Mucosa of descending colon (tissue), 3 donors: ENCODE data around the gene GAS7. TPM values are rescaled to one million over a fixed set of nuclear protein-coding genes. Genes with fewer than 3 reads are reported as not detected.

Source experiments
- ATAC-seq: fragments of 200-7000 bp; cut with Tn5 transposase; one replicate; pipeline ENCODE4 v1.9.1; 2020; ENCODE audit warnings: mild to moderate bottlenecking, moderate library complexity
- DNase-seq, 3 donors: peaks; one replicate each; pipeline ENCODE4 v3.0.0-alpha.2; 2020
- H3K36me3 ChIP-seq: fragments of 200-600 bp; one replicate; pipeline ENCODE4 v1.8.0; 2021; ENCODE audit warnings: low read depth, mild to moderate bottlenecking
- H3K4me1 ChIP-seq: fragments of 200-600 bp; one replicate; pipeline ENCODE4 v1.8.0; 2021; ENCODE audit warnings: low read depth, mild to moderate bottlenecking
- H3K4me3 ChIP-seq: fragments of 200-600 bp; one replicate; pipeline ENCODE4 v1.8.0; 2021; ENCODE audit warnings: mild to moderate bottlenecking
- H3K9me3 ChIP-seq: fragments of 200-600 bp; one replicate; pipeline ENCODE4 v1.8.0; 2021; ENCODE audit warnings: mild to moderate bottlenecking
- intact Hi-C, 2 donors: fragments of 100-400 bp; cut with DNase I in 1 of 2; cut with micrococcal nuclease in 1 of 2; formaldehyde crosslinking; loops; one replicate each; pipeline versions ENCODE4 v1.11.0 to v1.11.1; 2022; cut with DNase I, micrococcal nuclease
- total RNA-seq, 3 donors: library from RNA; stranded (reverse); fragmentation: NEBNext Ultra II Directional in 2 of 3; extraction: Animal tissue kit (Norgen Biotek cat#: 25700) in 2 of 3; gene quantifications; one replicate each; pipeline versions ENCODE4 v1.2.1 to v1.2.4, GENCODE V29; 2021 to 2023
- TF ChIP-seq, protein P1 (sequence below): fragments of 200-600 bp; IDR thresholded peaks from one replicate; pipeline ENCODE4 v1.8.0; 2022; ENCODE audit warnings: antibody characterized with exemption, mild to moderate bottlenecking
- donor health status: DM: no; HTN: no; CAD: no; lungs with moderate emphysema.
- donor health status: DM: no; HTN: no; CAD: no.
- donor health status: DM: no; HTN: yes; CAD: no.

The GAS7 gene
- total RNA-seq, 3 donors from 2014 or later, result 6.4 to 54.4 (median 21.6) TPM

DNA sequence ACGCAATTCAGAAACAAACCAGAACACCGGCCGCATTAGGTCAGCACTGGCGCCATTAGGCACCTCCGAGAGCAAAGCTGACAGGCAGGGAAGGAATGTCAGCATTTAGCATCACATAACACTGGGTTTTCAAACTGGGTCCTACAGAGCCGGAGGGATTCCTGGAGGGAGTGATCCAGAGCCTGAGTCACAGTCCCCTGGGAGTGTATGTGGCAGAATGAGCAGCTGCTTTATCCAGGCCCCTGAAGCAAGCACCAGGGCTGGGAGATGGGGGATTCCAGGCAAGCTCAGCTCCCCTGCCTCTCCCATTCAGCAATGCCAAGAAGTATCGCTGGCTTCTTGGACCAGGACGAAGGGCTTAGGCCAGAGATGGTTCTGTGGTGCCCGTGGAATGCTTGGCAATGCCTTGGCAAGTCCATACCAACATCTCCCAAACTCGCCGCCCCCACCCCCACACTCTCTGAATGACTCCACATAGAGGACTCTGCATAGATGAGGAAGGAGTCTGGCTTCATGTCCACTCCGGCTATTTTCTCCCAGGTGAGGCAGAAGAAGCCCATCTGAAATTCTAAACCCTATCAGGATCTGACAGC, 20.4 kb downstream of the GAS7 start:
- DNase-seq (no peak), ATAC-seq (no peak)
- intact Hi-C loops, result no loop called here
- no peaks in the 10 kb centered on the region for H3K36me3 ChIP-seq
- no peaks in the 10 kb centered on the region for H3K9me3 ChIP-seq
- TF ChIP-seq, protein P1, sequence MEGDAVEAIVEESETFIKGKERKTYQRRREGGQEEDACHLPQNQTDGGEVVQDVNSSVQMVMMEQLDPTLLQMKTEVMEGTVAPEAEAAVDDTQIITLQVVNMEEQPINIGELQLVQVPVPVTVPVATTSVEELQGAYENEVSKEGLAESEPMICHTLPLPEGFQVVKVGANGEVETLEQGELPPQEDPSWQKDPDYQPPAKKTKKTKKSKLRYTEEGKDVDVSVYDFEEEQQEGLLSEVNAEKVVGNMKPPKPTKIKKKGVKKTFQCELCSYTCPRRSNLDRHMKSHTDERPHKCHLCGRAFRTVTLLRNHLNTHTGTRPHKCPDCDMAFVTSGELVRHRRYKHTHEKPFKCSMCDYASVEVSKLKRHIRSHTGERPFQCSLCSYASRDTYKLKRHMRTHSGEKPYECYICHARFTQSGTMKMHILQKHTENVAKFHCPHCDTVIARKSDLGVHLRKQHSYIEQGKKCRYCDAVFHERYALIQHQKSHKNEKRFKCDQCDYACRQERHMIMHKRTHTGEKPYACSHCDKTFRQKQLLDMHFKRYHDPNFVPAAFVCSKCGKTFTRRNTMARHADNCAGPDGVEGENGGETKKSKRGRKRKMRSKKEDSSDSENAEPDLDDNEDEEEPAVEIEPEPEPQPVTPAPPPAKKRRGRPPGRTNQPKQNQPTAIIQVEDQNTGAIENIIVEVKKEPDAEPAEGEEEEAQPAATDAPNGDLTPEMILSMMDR, result no peak
- H3K4me1 ChIP-seq, result no peaks in the 10 kb centered on the region
- no peak overlapping the region for H3K4me3 ChIP-seq

DNA sequence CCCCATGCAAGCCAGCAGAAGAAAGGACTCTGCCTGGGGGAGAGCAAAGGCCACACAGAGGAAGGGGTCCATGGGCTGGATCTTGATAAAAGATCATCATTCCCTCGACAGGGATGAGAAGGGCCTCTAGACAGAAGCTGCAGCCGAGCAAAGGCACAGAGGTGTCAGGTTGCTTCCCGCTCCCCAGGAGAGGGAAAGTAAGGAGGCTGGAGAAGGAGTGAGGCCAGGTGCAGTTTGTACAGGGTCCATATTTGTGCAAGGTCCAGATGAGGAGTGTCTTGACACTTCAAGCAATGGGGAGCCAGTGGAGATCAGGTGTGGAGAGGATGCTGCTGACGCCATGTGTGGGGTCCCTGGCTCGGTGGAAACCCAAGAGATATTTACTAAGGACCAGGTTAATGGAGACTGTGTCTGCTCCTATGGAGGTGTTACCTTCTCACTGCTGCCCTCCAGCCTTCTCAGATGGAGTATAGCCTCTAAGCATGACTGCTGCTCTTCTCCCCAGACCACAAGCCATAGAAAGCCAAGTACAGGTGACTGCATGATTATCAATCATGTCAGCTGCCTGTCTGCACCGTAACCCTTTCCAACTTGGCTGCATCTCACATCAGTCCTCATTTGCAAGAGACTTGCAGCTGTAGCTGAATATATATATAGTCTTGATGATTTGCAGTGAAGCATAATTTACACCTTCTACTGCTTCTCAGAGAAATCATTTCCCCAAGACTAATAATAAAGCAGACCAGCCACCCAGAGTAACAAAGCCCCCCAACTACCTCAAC, 21.1 kb downstream of the GAS7 start:
- Histone ChIP-seq H3K36me3 (no peaks in the 10 kb centered on the region), H3K9me3 (no peaks in the 10 kb centered on the region), H3K4me3 (no peak overlapping the region), H3K4me1 (no peaks in the 10 kb centered on the region)
- no peak for ATAC-seq
- no peak for DNase-seq
- TF ChIP-seq, protein P1, result no peak
- intact Hi-C loops, result no loop called here

DNA sequence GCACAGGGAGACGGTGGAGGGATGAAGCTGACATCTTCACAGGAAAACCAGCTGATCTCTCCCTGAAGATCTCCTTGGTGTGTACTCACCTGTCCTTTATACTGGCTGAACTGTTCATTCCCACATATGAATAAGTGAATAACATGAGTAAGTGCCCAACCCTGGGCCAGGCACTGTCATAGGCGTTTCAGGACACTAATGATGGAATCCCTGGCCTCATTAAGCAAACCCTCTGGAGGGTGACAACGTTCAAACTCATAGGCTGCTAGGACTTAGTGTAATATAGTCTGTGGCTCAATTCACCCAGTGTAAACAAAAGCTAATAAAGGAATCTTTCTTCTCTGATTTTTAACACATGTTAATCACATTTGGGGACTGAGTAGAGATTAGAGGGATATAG, 24.5 kb downstream of the GAS7 start:
- no peak for ATAC-seq
- intact Hi-C loops, result no loop called here

DNA sequence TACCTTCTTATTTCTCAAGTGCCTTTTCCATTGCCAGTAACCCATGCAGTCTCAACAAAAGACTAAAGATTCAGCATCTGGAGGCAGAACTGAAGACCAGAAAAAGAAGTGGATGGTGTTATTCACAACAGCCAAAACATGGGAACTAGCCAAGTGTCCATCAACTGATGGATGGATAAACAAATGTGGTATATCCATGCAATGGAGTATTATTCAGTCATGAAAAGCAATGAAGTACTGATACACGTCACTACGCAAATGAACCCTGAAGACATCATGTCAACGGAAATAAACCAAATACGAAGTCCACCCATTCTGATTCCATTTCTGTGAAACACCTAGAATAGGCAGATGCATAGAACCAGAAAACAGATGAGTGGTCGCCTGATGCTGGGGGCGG, 25.6 kb downstream of the GAS7 start:
- TF ChIP-seq, protein P1, result no peak
- Histone ChIP-seq H3K4me3 (no peak overlapping the region), H3K4me1 (no peaks in the 10 kb centered on the region), H3K36me3 (no peaks in the 10 kb centered on the region), H3K9me3 (no peaks in the 10 kb centered on the region)
- intact Hi-C loops, result no loop called here
- DNase-seq (no peak), ATAC-seq (no peak)

More for the DNA sequence above, 24.5 kb downstream of the GAS7 start:
- Histone ChIP-seq H3K36me3 (no peaks in the 10 kb centered on the region), H3K4me1 (no peaks in the 10 kb centered on the region), H3K9me3 (no peaks in the 10 kb centered on the region), H3K4me3 (no peak overlapping the region)
- no peak for DNase-seq
- TF ChIP-seq, protein P1, result no peak

DNA sequence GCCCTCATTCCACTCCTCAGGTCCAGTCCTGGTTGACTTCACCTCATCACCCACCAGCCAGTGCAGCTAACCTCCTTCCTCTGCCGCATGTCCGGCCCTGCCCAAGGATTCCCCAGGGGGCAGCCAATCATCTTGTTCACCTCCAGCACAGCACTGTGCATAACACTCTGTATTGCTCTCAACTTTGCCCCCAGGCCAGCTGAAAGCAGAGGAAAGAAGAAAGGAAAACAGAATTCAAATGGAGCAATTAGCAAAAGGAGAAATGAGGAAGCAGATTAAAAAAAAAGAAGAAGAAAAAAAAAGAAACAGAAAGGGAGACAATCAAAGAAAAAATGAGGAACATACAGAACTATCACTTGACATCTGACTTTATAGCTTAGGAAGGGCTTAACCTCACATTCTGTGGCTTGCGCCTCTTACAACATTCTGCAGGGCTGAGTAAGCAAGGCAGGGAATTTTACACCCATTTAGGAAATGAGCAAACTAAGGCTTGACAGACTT, 26.1 kb downstream of the GAS7 start:
- Histone ChIP-seq H3K4me1 (no peaks in the 10 kb centered on the region), H3K36me3 (no peaks in the 10 kb centered on the region), H3K4me3 (no peak overlapping the region), H3K9me3 (no peaks in the 10 kb centered on the region)
- TF ChIP-seq, protein P1, result no peak
- ATAC-seq (peak; percentile 38), DNase-seq (no peak)
- intact Hi-C loops, result no loop called here
